Testis (tissue), 3 donors: Measurements from ENCODE around the gene FRMD1. TPM values are rescaled to one million over a fixed set of nuclear protein-coding genes. Genes with fewer than 3 reads are reported as not detected.

Experiments
- polyA plus RNA-seq: library from polyadenylated mRNA; stranded (reverse); fragments of 350-450 nt; fragmentation: Illumina TruSeq; extraction: RNeasy Lipid Tissue Mini Kit (QIAGEN cat#74804); gene quantifications from one replicate; pipeline ENCODE4 v1.2.3, GENCODE V29; 2014; ENCODE audit warnings: low read depth, low replicate concordance; ENCODE audit not compliant: insufficient read depth
- total RNA-seq, 2 donors: library from RNA; depleted of rRNA; stranded (reverse); fragments of >200 nt; gene quantifications; one replicate each; pipeline ENCODE4 v1.2.3, GENCODE V29; 2016

FRMD1 gene
- total and polyA plus RNA-seq, 3 donors from 2014 or later, result 7.2 to 13.5 (median 8.0) TPM

Other genes with a start within 250 kb of the FRMD1 start
- gene KIF25, start 81.5 kb downstream of the FRMD1 start, total RNA-seq, result 1 to 10 TPM; 1.6 to 5.0 TPM
- gene KIF25, start 81.5 kb downstream of the FRMD1 start, polyA plus RNA-seq, result 1.1 TPM
- gene DACT2, start 240.6 kb upstream of the FRMD1 start, total RNA-seq, result 10 to 100 TPM in 1 of 2 donors, 1 to 10 TPM in 1; 2.0 to 20.8 TPM
- gene DACT2, start 240.6 kb upstream of the FRMD1 start, polyA plus RNA-seq, result 1.8 TPM